Left ventricle myocardium inferior (tissue), 1 donor: Measurements from ENCODE around the gene HLA-C. TPM values are rescaled to one million over a fixed set of nuclear protein-coding genes. Genes with fewer than 3 reads are reported as not detected.
A peak's percentile ranks its signal among the peaks of the same experiment; 100 is the strongest.

ENCODE experiments used
- DNase-seq: peaks from one replicate; pipeline ENCODE4 v3.0.0-alpha.2; 2020
- H3K27ac ChIP-seq: fragments of 200-600 bp; replicated peaks from 2 replicates; pipeline ENCODE4 v1.8.0; 2021
- H3K27me3 ChIP-seq: fragments of 200-600 bp; 2 replicates; pipeline ENCODE4 v1.8.0; 2021; ENCODE audit warnings: low read depth
- H3K36me3 ChIP-seq: fragments of 200-600 bp; 2 replicates; pipeline ENCODE4 v1.8.0; 2021
- H3K4me1 ChIP-seq: fragments of 200-600 bp; 2 replicates; pipeline ENCODE4 v1.8.0; 2021
- H3K4me3 ChIP-seq: fragments of 200-600 bp; 2 replicates; pipeline ENCODE4 v1.8.0; 2021; ENCODE audit warnings: mild to moderate bottlenecking, moderate library complexity
- H3K9me3 ChIP-seq: fragments of 200-600 bp; replicated peaks from 2 replicates; pipeline ENCODE4 v1.8.0; 2021
- intact Hi-C: fragments of 100-400 bp; cut with micrococcal nuclease; formaldehyde crosslinking; loops from one replicate; pipeline ENCODE4 v1.11.0; 2022
- total RNA-seq: library from RNA; stranded (reverse); fragmentation: NEBNext Ultra II Directional; extraction: Animal tissue kit (Norgen Biotek cat#: 25700); gene quantifications from one replicate; pipeline ENCODE4 v1.2.1, GENCODE V29; 2021
- TF ChIP-seq, protein P1 (sequence below): fragments of 200-600 bp; IDR thresholded peaks from 2 replicates; pipeline ENCODE4 v1.8.0; 2021; ENCODE audit warnings: antibody characterized with exemption, mild to moderate bottlenecking, borderline replicate concordance
- donor health status: DM: no; HTN: yes; CAD: no; lungs with severe emphysema.

Gene HLA-C
- total RNA-seq, 1 donor from 2014 or later: 170 TPM

DNA sequence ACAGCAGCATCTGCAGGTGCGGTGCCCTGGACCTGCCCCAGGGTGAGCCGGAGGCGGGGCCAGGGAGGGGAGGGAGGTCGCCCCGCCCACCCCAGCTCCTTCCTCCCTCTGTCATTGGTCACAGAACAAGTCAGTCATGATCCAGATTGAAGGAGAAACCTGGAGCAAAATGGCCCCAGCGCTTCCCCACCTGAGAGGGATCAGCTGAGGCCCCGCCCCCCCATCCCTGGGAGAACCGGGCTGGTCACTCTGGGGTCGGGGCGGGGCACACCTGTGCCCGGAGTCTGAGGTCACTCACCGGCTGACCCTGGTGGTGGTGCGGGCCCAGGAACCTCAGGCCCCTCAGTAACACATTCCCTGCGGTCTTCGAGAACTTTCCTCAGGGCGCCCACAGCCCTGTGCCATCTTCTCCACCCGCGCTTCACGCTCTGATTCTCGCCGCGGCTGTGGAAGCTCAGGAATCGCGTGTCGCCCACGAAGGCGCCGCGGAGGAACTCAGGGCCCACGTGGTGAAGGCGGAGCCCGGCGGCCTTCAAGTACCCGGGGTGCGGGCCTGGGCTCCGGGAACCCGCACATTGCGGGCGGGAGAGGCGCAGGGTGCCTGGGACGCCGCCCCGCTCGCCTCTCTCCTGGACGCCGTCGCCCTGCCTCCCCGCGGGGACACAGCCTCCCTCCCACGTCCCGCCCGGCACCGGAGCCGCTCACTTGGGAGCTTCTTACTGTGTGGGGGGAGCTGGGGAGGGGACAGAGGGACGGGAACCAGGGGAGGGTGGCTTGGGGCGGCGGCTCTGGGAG lies 36.4 kb upstream of the HLA-C start:
- Histone ChIP-seq H3K27ac (no peak overlapping the region), H3K27me3 (peaks cover 69% of the 10 kb centered on the region), H3K9me3 (no peaks in the 10 kb centered on the region), H3K4me1 (peaks cover 12% of the 10 kb centered on the region), H3K36me3 (no peaks in the 10 kb centered on the region), H3K4me3 (peak overlapping the region; percentile 56)
- no peak for DNase-seq
- intact Hi-C loops: no loop called here
- TF ChIP-seq, protein P1, sequence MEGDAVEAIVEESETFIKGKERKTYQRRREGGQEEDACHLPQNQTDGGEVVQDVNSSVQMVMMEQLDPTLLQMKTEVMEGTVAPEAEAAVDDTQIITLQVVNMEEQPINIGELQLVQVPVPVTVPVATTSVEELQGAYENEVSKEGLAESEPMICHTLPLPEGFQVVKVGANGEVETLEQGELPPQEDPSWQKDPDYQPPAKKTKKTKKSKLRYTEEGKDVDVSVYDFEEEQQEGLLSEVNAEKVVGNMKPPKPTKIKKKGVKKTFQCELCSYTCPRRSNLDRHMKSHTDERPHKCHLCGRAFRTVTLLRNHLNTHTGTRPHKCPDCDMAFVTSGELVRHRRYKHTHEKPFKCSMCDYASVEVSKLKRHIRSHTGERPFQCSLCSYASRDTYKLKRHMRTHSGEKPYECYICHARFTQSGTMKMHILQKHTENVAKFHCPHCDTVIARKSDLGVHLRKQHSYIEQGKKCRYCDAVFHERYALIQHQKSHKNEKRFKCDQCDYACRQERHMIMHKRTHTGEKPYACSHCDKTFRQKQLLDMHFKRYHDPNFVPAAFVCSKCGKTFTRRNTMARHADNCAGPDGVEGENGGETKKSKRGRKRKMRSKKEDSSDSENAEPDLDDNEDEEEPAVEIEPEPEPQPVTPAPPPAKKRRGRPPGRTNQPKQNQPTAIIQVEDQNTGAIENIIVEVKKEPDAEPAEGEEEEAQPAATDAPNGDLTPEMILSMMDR: no peak

DNA sequence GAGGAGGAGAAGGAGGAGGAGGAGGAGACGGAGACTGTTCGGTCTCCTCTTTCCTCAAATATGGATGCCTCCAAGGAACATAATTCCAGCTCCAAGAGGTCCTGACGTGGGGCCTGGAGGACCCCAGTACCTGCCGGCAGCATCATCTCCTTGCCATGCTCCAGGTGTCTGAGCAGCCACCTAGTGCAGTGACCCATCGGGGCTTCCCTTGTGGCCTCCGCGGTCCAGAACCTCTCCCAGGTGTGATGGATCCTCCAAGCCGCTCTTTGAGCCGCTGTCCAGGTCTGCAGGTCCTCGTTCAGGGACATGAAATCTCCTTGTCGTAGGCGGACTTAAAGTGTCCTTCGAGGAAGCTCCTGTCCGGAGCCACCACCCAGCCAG lies 35.8 kb upstream of the HLA-C start:
- DNase-seq: no peak
- H3K27ac ChIP-seq: no peak overlapping the region
- intact Hi-C loops: no loop called here
- H3K4me3 ChIP-seq: peak overlapping the region; percentile 56
- TF ChIP-seq, protein P1: no peak
- peaks cover 72% of the 10 kb centered on the region for H3K27me3 ChIP-seq
- H3K4me1 ChIP-seq: peaks cover 12% of the 10 kb centered on the region
- no peaks in the 10 kb centered on the region for H3K9me3 ChIP-seq
- no peaks in the 10 kb centered on the region for H3K36me3 ChIP-seq

DNA sequence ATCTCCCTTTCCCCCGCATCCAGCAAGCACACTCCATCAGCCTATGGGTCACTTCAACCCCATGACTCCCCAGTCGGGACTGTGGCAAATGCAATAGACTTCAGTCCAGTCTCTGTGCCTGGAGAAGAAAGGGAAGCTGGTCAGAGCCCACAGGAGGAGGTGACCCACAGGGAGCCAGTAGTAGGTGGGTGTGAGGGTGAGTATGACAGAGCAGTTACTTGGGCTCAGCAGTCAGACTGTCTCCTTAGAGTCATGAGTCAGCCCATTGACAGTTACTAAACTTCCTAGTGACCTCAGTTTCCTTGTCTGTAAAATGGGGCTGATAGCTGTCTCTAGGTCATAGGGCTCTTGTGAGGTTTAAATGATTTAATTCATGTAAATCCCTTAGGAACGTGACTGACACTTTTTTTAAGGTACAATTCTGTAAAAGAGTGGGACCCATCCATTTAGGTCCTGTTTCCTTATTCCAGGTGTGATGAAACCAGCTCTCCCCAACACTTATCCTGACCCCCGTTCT lies 33.9 kb upstream of the HLA-C start:
- intact Hi-C loops: no loop called here
- H3K4me3 ChIP-seq: no peak overlapping the region
- H3K4me1 ChIP-seq: peaks cover 12% of the 10 kb centered on the region
- H3K36me3 ChIP-seq: no peaks in the 10 kb centered on the region
- no peak overlapping the region for H3K27ac ChIP-seq
- H3K27me3 ChIP-seq: peaks cover 82% of the 10 kb centered on the region
- no peak for DNase-seq
- H3K9me3 ChIP-seq: no peaks in the 10 kb centered on the region
- TF ChIP-seq, protein P1: no peak

DNA sequence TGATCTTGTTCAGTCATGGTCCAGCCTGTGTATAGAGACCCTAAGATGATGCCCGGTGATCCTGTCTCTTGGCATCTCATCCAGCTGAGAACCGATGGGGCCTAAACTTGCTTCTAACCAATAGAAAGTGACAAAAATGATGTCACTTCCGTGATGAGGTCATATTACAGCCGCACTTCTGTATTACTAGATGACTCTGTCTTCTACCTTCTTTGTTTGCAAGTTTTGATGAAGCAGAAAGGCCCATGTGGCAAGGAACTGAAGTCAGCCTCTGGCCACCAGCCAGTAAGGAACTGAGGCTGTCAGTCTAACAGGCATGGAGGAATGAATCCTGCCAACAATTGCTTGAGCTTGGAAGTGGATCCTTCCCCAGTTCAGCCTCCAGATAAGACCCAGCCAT lies 32.8 kb upstream of the HLA-C start:
- intact Hi-C loops: no loop called here

DNA sequence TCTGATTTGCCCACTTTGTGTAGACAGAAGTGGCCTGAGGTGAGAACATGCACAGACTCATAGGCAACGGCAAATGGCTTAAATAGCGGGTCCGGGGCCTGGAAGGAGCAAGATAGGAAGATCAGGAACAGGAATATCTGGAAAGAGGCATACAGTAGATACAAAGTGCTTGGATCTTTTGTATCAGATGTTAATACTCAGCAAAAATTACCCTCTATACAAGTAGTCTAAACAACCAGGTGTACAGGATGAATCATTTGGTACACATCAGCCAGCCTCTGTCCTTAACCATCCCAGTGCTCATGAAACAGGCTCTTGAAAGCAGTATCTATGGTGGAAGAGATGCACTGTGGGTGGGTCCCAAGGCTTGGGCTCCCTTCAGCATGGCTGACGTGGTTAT lies 28.9 kb upstream of the HLA-C start:
- H3K4me3 ChIP-seq: no peak overlapping the region
- no peak for DNase-seq
- H3K27ac ChIP-seq: no peak overlapping the region
- peaks cover 63% of the 10 kb centered on the region for H3K27me3 ChIP-seq
- H3K36me3 ChIP-seq: no peaks in the 10 kb centered on the region
- no peaks in the 10 kb centered on the region for H3K4me1 ChIP-seq
- intact Hi-C loops: no loop called here
- TF ChIP-seq, protein P1: no peak
- peaks cover 8% of the 10 kb centered on the region for H3K9me3 ChIP-seq

More for the DNA sequence above, 32.8 kb upstream of the HLA-C start:
- no peaks in the 10 kb centered on the region for H3K9me3 ChIP-seq
- H3K27ac ChIP-seq: no peak overlapping the region
- no peaks in the 10 kb centered on the region for H3K36me3 ChIP-seq
- H3K4me1 ChIP-seq: peaks cover 12% of the 10 kb centered on the region
- H3K27me3 ChIP-seq: peaks cover 76% of the 10 kb centered on the region
- DNase-seq: no peak
- H3K4me3 ChIP-seq: no peak overlapping the region
- TF ChIP-seq, protein P1: no peak
